Activated T-helper 1 cell treated with anti-CD3 and anti-CD28 coated beads, Interleukin-2, amount 50 U/mL, for 16 hours (primary cell): Measurements from ENCODE around the gene SELENOI.

Source experiments
- DNase-seq, 2 donors: peaks; one replicate each; pipeline ENCODE4 v3.0.0-alpha.2; 2020; ENCODE audit warnings: low read depth in 1 of 2, low spot score in 1 of 2

Gene SELENOI

GRCh38 chr2:26409785-26410184 is 63.8 kb downstream of the SELENOI start:
- no peak for DNase-seq

- DNase-seq = no peak
Measured at GRCh38 chr2:26410764-26411243, 64.9 kb downstream of the SELENOI start.

- no peak for DNase-seq
Measured at GRCh38 chr2:26411419-26411818, 65.5 kb downstream of the SELENOI start.

GRCh38 chr2:26412091-26412673 is 66.2 kb downstream of the SELENOI start:
- no peak for DNase-seq

- DNase-seq = no peak
Measured at GRCh38 chr2:26414311-26414710, 68.4 kb downstream of the SELENOI start.

- no peak for DNase-seq
Measured at GRCh38 chr2:26421961-26422360, 76.0 kb downstream of the SELENOI start.

GRCh38 chr2:26422947-26423629 is 77.1 kb downstream of the SELENOI start:
- DNase-seq = no peak

GRCh38 chr2:26423750-26424149 is 77.8 kb downstream of the SELENOI start:
- DNase-seq = no peak

- no peak for DNase-seq
Measured at GRCh38 chr2:26424221-26424620, 78.3 kb downstream of the SELENOI start.

GRCh38 chr2:26428846-26429245 is 82.9 kb downstream of the SELENOI start:
- no peak for DNase-seq

GRCh38 chr2:26429779-26430578 is 84.0 kb downstream of the SELENOI start:
- DNase-seq = no peak

GRCh38 chr2:26430826-26431225 is 84.9 kb downstream of the SELENOI start:
- no peak for DNase-seq

GRCh38 chr2:26432363-26432762 is 86.4 kb downstream of the SELENOI start:
- DNase-seq = no peak

- DNase-seq = no peak
Measured at GRCh38 chr2:26432859-26433258, 86.9 kb downstream of the SELENOI start.

GRCh38 chr2:26435106-26435505 is 89.2 kb downstream of the SELENOI start:
- DNase-seq = no peak

GRCh38 chr2:26438526-26438925 is 92.6 kb downstream of the SELENOI start:
- no peak for DNase-seq

GRCh38 chr2:26438926-26439325 is 93.0 kb downstream of the SELENOI start:
- no peak for DNase-seq

GRCh38 chr2:26442301-26442700 is 96.4 kb downstream of the SELENOI start:
- no peak for DNase-seq

- no peak for DNase-seq
Measured at GRCh38 chr2:26442707-26443106, 96.8 kb downstream of the SELENOI start.

- no peak for DNase-seq
Measured at GRCh38 chr2:26444236-26444635, 98.3 kb downstream of the SELENOI start.
